Smooth muscle cell (in vitro differentiated cells): ENCODE data around the gene GPD1L. TPM values are rescaled to one million over a fixed set of nuclear protein-coding genes. Genes with fewer than 3 reads are reported as not detected.

ENCODE experiments used
- DNase-seq: peaks from one replicate; lab custom pipeline; 2025; ENCODE audit not compliant: unreplicated experiment; lab: John Stamatoyannopoulos, UW
- H2AFZ ChIP-seq: fragments of 200-600 bp; sonication (generic); 2 replicates; pipeline ENCODE4 v1.6.0; 2016; ENCODE audit warnings: antibody characterized with exemption, low read depth, mild to moderate bottlenecking
- H3F3A ChIP-seq: fragments of 200-600 bp; sonication (generic); 2 replicates; pipeline ENCODE4 v1.6.0; 2017; ENCODE audit warnings: antibody characterized with exemption, low read depth
- H3K27ac ChIP-seq: fragments of 200-600 bp; sonication (generic); 2 replicates; pipeline ENCODE4 v1.5.1; 2016; ENCODE audit warnings: low read depth, mild to moderate bottlenecking
- H3K27me3 ChIP-seq: fragments of 200-600 bp; sonication (generic); 2 replicates; pipeline ENCODE4 v1.6.1; 2016; ENCODE audit warnings: low read depth, mild to moderate bottlenecking
- H3K36me3 ChIP-seq: fragments of 200-600 bp; sonication (generic); 2 replicates; pipeline ENCODE4 v1.5.1; 2016; ENCODE audit warnings: low read depth
- H3K4me1 ChIP-seq: fragments of 200-600 bp; sonication (generic); 2 replicates; pipeline ENCODE4 v1.5.1; 2016; ENCODE audit warnings: low read depth
- H3K4me2 ChIP-seq: fragments of 200-600 bp; sonication (generic); 2 replicates; pipeline ENCODE4 v1.6.0; 2016; ENCODE audit warnings: mild to moderate bottlenecking
- H3K4me3 ChIP-seq: fragments of 200-600 bp; sonication (generic); 2 replicates; pipeline ENCODE4 v1.5.1; 2016; ENCODE audit warnings: mild to moderate bottlenecking
- H3K79me2 ChIP-seq: fragments of 200-600 bp; sonication (generic); 2 replicates; pipeline ENCODE4 v1.6.0; 2016; ENCODE audit warnings: low read depth, mild to moderate bottlenecking
- H3K9ac ChIP-seq: fragments of 200-600 bp; sonication (generic); 2 replicates; pipeline ENCODE4 v1.6.0; 2016; ENCODE audit warnings: low read depth
- H3K9me3 ChIP-seq: fragments of 200-600 bp; sonication (generic); replicated peaks from 2 replicates; pipeline ENCODE4 v1.5.1; 2016; ENCODE audit warnings: low read depth
- H4K20me1 ChIP-seq: fragments of 200-600 bp; sonication (generic); 2 replicates; pipeline ENCODE4 v1.6.0; 2016; ENCODE audit warnings: low read depth
- CTCF ChIP-seq: fragments of 200-600 bp; sonication (generic); IDR thresholded peaks from 2 replicates; pipeline ENCODE4 v1.5.1; 2017; ENCODE audit warnings: borderline replicate concordance, mild to moderate bottlenecking, antibody characterized with exemption; ENCODE audit not compliant: insufficient read depth, poor library complexity, severe bottlenecking
- WGBS: methylation state at CpG from one replicate; pipeline ENCODE4 v1.1.7; 2016; ENCODE audit warnings: low lambda C conversion rate; 5-methylcytosine and 5-hydroxymethylcytosine counted together
- polyA plus RNA-seq: library from polyadenylated mRNA; unstranded; fragments of >200 nt; fragmentation: Nextera tagmentation; extraction: Ambion mirVana; gene quantifications from 2 replicates; pipeline ENCODE4 v1.2.1, GENCODE V29; 2016
- total RNA-seq: library from RNA; depleted of rRNA; stranded (reverse); fragments of >200 nt; gene quantifications from 2 replicates; pipeline ENCODE4 v1.2.3, GENCODE V29; 2014

The GPD1L gene
- total and polyA plus RNA-seq, 2 experiments from 2014 or later = 3.6 to 8.2 TPM

GRCh38 chr3:32148351-32148750 is 41.9 kb downstream of the GPD1L start:
- Histone ChIP-seq H3K27ac (peak overlapping the region; percentile 20), H3K9ac (no peak overlapping the region), H2AFZ (no peak overlapping the region), H3K27me3 (no peaks in the 10 kb centered on the region), H3K36me3 (no peaks in the 10 kb centered on the region), H3K79me2 (no peaks in the 10 kb centered on the region), H4K20me1 (no peaks in the 10 kb centered on the region), H3F3A (peaks cover 15% of the 10 kb centered on the region), H3K4me3 (no peak overlapping the region), H3K4me1 (peaks cover 8% of the 10 kb centered on the region), H3K4me2 (no peak overlapping the region), H3K9me3 (no peaks in the 10 kb centered on the region)
- no peak for DNase-seq
- no peak for TF ChIP-seq CTCF
- WGBS = 71% methylated on average over 5 of the region's 5 CpGs

- Histone ChIP-seq H3K4me2 (no peak overlapping the region), H3K36me3 (no peaks in the 10 kb centered on the region), H3K4me3 (no peak overlapping the region), H3K27ac (no peak overlapping the region), H3K79me2 (no peaks in the 10 kb centered on the region), H3K9me3 (no peaks in the 10 kb centered on the region), H3K4me1 (no peaks in the 10 kb centered on the region), H2AFZ (no peak overlapping the region), H3K27me3 (no peaks in the 10 kb centered on the region), H3F3A (no peaks in the 10 kb centered on the region), H4K20me1 (no peaks in the 10 kb centered on the region), H3K9ac (no peak overlapping the region)
- WGBS = 90% methylated on average over 12 of the region's 12 CpGs
- DNase-seq = no peak
- no peak for TF ChIP-seq CTCF
Measured at GRCh38 chr3:32153414-32154204, 47.2 kb downstream of the GPD1L start.

GRCh38 chr3:32154205-32154579 is 47.8 kb downstream of the GPD1L start:
- Histone ChIP-seq H3K9me3 (no peaks in the 10 kb centered on the region), H3K4me2 (no peak overlapping the region), H3K9ac (no peak overlapping the region), H3K79me2 (no peaks in the 10 kb centered on the region), H3K4me3 (no peak overlapping the region), H3K27ac (no peak overlapping the region), H3K36me3 (no peaks in the 10 kb centered on the region), H3F3A (no peaks in the 10 kb centered on the region), H3K4me1 (no peaks in the 10 kb centered on the region), H2AFZ (no peak overlapping the region), H4K20me1 (no peaks in the 10 kb centered on the region), H3K27me3 (no peaks in the 10 kb centered on the region)
- peak; percentile 26 for TF ChIP-seq CTCF
- WGBS = 91% methylated on average over 3 of the region's 3 CpGs
- no peak for DNase-seq

- H3K36me3 ChIP-seq = no peaks in the 10 kb centered on the region
- H4K20me1 ChIP-seq = no peaks in the 10 kb centered on the region
- H3K9me3 ChIP-seq = no peaks in the 10 kb centered on the region
- H3K9ac ChIP-seq = no peak overlapping the region
- WGBS = 96% methylated on average over 3 of the region's 3 CpGs
- no peak for DNase-seq
- H3K27ac ChIP-seq = no peak overlapping the region
- no peaks in the 10 kb centered on the region for H3K4me1 ChIP-seq
- no peak overlapping the region for H2AFZ ChIP-seq
- no peak overlapping the region for H3K4me3 ChIP-seq
- no peak overlapping the region for H3K4me2 ChIP-seq
- no peaks in the 10 kb centered on the region for H3K27me3 ChIP-seq
- no peaks in the 10 kb centered on the region for H3F3A ChIP-seq
- H3K79me2 ChIP-seq = no peaks in the 10 kb centered on the region
- TF ChIP-seq CTCF = no peak
Measured at GRCh38 chr3:32155117-32155516, 48.7 kb downstream of the GPD1L start.
